GM10248 (cell line): ENCODE data around the gene CSF1.

ENCODE experiments used
- CTCF ChIA-PET: fragments of 300-600 bp; sonication (Branson Sonifier 250); formaldehyde crosslinking; extraction: SDS; loops from one replicate; lab custom pipeline; 2021; ENCODE audit warnings: antibody characterized with exemption; lab: Yijun Ruan, JAX
- POLR2A ChIA-PET: fragments of 350-650 bp; sonication (Branson Sonifier 250); formaldehyde crosslinking; extraction: SDS; loops from one replicate; lab custom pipeline; 2020; ENCODE audit warnings: antibody characterized with exemption; lab: Yijun Ruan, JAX
- DNase-seq: peaks from one replicate; pipeline ENCODE4 v3.0.0; 2012; ENCODE audit errors: extremely low spot score
- TF ChIP-seq, protein P1 (sequence below): IDR thresholded peaks from 2 replicates; pipeline ENCODE4 v1.5.1; 2012; ENCODE audit warnings: mild to moderate bottlenecking, low read depth; ENCODE audit errors: extremely low read depth, missing control alignments, control extremely low read depth

Gene CSF1

DNA sequence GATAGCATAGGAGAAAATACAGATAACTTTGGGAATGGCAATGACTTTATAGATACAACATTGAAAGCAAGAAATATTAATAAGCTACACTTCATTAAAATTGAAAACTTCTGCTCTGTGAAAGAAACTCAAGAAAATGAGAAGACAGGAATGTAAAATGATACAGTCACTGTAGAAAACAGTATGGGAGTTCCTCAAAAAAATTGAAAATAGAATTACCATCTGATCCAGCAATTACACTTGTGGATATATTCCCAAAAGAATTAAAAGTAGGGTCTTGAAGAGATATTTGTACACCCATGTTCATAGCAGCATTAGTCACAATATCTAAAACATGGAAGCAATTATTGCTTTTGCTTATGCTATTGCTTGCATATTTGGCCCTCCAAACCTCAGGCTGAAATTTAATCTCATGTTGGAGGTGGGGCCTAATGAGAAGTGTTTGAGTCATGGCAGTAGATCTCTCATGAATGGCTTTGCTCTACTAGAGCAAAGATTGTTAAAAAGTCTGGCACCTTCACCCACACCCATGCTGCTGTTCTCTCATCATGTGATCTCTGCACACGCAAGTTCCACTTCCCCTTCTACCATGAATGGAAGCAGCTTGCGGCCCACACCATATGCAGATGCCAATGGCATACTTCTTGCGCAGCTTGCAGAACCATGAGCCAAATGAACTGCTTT is 58.6 kb downstream of the CSF1 start:
- ChIA-PET POLR2A (no interaction called here), CTCF (interaction anchor here (1.2 kb wide), 1 partner anchor 16 kb away, joined by 3 read pairs; the partner anchor contains the start of gene AHCYL1)
- TF ChIP-seq, protein P1, sequence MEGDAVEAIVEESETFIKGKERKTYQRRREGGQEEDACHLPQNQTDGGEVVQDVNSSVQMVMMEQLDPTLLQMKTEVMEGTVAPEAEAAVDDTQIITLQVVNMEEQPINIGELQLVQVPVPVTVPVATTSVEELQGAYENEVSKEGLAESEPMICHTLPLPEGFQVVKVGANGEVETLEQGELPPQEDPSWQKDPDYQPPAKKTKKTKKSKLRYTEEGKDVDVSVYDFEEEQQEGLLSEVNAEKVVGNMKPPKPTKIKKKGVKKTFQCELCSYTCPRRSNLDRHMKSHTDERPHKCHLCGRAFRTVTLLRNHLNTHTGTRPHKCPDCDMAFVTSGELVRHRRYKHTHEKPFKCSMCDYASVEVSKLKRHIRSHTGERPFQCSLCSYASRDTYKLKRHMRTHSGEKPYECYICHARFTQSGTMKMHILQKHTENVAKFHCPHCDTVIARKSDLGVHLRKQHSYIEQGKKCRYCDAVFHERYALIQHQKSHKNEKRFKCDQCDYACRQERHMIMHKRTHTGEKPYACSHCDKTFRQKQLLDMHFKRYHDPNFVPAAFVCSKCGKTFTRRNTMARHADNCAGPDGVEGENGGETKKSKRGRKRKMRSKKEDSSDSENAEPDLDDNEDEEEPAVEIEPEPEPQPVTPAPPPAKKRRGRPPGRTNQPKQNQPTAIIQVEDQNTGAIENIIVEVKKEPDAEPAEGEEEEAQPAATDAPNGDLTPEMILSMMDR, result no peak
- DNase-seq, result no peak

DNA sequence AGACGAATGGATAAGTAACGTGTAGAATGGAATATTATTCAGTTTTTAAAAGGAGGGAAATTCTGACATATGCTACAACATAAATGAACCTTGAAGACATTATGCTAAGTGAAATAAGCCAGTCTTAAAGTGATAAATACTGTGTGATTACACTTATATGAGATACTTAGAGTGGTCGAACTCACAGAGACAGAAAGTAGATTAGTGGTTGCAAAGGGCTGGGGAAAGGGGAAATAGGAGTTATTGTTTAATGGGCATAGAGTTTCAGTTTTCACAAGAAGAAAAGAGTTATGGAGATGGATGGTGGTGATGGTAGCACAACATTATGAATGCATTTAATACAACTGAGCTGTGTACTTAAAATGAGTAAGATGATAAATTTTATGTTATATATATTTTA is 59.3 kb downstream of the CSF1 start:
- TF ChIP-seq, protein P1, result no peak
- POLR2A ChIA-PET, result no interaction called here
- CTCF ChIA-PET, result interaction anchor here (1.2 kb wide), 1 partner anchor 15 kb away, joined by 3 read pairs; the partner anchor contains the start of gene AHCYL1
- DNase-seq, result no peak

DNA sequence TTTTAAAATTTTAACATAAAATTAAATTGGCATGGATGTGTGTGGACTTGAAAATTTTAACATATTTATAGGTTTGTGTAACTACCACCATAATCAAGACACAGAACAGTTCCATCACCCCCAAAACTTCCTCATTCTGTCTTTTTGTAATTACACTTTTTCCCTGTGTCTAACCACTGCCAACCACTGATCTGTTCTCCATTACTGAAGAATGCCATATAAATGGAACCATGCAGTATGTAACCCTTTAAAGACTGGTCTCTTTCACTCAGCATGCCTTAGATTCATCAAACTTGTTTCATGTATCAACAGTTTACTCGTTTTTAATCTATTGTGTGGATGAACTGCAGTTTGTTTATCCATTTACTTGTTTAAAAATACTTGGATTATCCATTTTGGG is 60.9 kb downstream of the CSF1 start:
- no peak for DNase-seq
- ChIA-PET POLR2A (no interaction called here), CTCF (interaction anchor here (1.4 to 18.3 kb wide), 3 partner anchors 10 to 196 kb away, joined by 4 to 737 read pairs (median 21); partner anchors contain the start of gene AHCYL1)
- TF ChIP-seq, protein P1, result no peak

DNA sequence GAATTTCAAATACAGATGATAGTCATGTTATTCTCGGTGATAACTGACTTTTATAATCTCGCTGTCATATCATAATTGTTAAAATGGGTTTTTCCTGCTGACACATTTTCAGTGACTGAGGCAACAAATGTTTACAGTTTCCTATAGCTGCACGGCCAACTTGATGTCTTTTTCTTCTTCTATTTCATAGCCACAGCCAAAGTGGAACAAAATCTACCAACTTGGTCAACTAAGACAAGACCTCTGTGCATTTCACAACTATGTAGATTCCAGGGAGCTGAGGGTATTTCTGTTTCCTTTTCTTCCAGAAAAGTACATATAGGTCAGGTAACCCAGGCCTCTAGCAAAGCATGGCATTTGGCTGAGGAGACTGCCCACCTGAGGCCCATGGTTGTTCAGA is 63.5 kb downstream of the CSF1 start:
- no peak for DNase-seq
- TF ChIP-seq, protein P1, result no peak
- ChIA-PET POLR2A (no interaction called here), CTCF (interaction anchor here (0.7 to 18.3 kb wide), 3 partner anchors 10 to 199 kb away, joined by 3 to 737 read pairs (median 21); partner anchors contain the start of gene AHCYL1)

DNA sequence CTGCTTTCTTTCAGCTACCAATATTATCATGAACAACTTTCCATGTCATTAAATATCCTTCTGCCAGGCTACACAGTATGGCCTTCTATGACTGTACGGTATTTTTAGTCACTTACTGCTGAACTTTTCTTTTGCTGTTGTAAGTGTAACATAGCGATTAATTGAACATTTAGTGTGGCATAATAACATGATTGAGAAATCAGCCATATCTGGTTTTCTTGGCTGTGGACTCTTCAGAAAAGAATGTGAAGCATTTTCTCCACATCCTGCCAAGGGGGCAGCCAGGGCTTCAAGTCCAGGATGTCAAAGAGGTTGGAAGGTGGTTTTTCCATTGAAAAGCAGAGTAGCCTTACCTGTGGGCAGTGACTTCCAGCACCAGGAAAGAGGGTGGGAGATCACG is 65.1 kb downstream of the CSF1 start:
- ChIA-PET CTCF (interaction anchor here (1.1 to 18.3 kb wide), 4 partner anchors 8 to 336 kb away, joined by 4 to 737 read pairs (median 14); partner anchors contain the start of gene AHCYL1), POLR2A (interaction anchor here (0.6 kb wide), 1 partner anchor 14 kb away, joined by 5 read pairs; no protein-coding TSS in a partner anchor)
- DNase-seq, result no peak
- TF ChIP-seq, protein P1, result no peak

DNA sequence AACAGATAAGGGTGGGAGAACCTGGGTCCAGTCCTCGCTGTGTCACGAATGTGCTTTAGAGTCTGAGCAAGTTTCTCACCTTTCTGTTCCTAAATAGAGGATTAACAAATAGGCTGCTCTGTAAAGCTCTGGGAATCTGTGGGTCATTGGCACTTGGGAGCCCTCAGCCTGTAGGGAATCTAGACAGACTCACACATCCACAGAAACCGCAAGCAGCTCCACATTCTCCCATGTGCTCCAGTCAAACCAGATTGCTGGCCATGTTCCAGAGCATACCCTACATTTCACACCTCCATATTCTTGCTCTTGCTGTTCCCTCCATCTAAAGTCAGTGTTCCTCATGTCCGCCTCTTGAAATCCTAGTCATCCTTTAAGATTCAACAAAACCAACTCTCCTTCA is 66.1 kb downstream of the CSF1 start:
- TF ChIP-seq, protein P1, result no peak
- POLR2A ChIA-PET, result no interaction called here
- CTCF ChIA-PET, result interaction anchor here (1.1 to 18.3 kb wide), 4 partner anchors 7 to 337 kb away, joined by 4 to 737 read pairs (median 14); partner anchors contain the start of gene AHCYL1
- no peak for DNase-seq
